Dedifferentiated amniotic fluid mesenchymal stem cell (primary cell): ENCODE measurements around the gene NSG2.

Experiments used
- DNase-seq: peaks from one replicate; pipeline ENCODE4 v3.0.0-alpha.2; 2016; ENCODE audit errors: extremely low spot score

Gene NSG2

GRCh38 chr5:174059247-174059646, 13.7 kb downstream of the NSG2 start:
- no peak for DNase-seq

- DNase-seq, result no peak
Measured at GRCh38 chr5:174063082-174063756, 17.7 kb downstream of the NSG2 start.

- DNase-seq, result no peak
Measured at GRCh38 chr5:174064171-174064570, 18.7 kb downstream of the NSG2 start.

GRCh38 chr5:174065528-174066197, 20.2 kb downstream of the NSG2 start:
- no peak for DNase-seq

GRCh38 chr5:174067499-174067898, 22.0 kb downstream of the NSG2 start:
- no peak for DNase-seq

GRCh38 chr5:174071484-174071883, 26.0 kb downstream of the NSG2 start:
- DNase-seq, result no peak

- no peak for DNase-seq
Measured at GRCh38 chr5:174073122-174073660, 27.7 kb downstream of the NSG2 start.

- DNase-seq, result no peak
Measured at GRCh38 chr5:174074369-174074768, 28.9 kb downstream of the NSG2 start.

GRCh38 chr5:174078416-174078815, 32.9 kb downstream of the NSG2 start:
- DNase-seq, result no peak

GRCh38 chr5:174082286-174082685, 36.8 kb downstream of the NSG2 start:
- no peak for DNase-seq

GRCh38 chr5:174083056-174083827, 37.7 kb downstream of the NSG2 start:
- DNase-seq, result no peak

GRCh38 chr5:174084691-174085154, 39.2 kb downstream of the NSG2 start:
- no peak for DNase-seq

GRCh38 chr5:174086751-174087150, 41.2 kb downstream of the NSG2 start:
- no peak for DNase-seq

- no peak for DNase-seq
Measured at GRCh38 chr5:174087783-174088182, 42.3 kb downstream of the NSG2 start.

GRCh38 chr5:174090129-174090528, 44.6 kb downstream of the NSG2 start:
- DNase-seq, result no peak

GRCh38 chr5:174093123-174093522, 47.6 kb downstream of the NSG2 start:
- no peak for DNase-seq

GRCh38 chr5:174094857-174095606, 49.5 kb downstream of the NSG2 start:
- no peak for DNase-seq

GRCh38 chr5:174096619-174097018, 51.1 kb downstream of the NSG2 start:
- no peak for DNase-seq

- DNase-seq, result no peak
Measured at GRCh38 chr5:174097486-174098185, 52.1 kb downstream of the NSG2 start.

GRCh38 chr5:174098694-174099093, 53.2 kb downstream of the NSG2 start:
- DNase-seq, result no peak

- DNase-seq, result no peak
Measured at GRCh38 chr5:174100490-174100889, 55.0 kb downstream of the NSG2 start.
